ENCODE data around the gene OXER1.

GRCh38 chr2:42812899-42813479, 49.1 kb upstream of the OXER1 start:
- TF ChIP-seq CTCF (IDR thresholded peaks at IDR 0.05) (peak; percentile 27; the same call in 1 of the 2 replicates), ZFX (IDR thresholded peaks at IDR 0.05; ENCODE audit: borderline replicate concordance) (no peak)

Measured in 22Rv1 (cell line).